ENCODE data around the gene RGS7. TPM values are rescaled to one million over a fixed set of nuclear protein-coding genes. Genes with fewer than 3 reads are reported as not detected.

The RGS7 gene
- total and polyA plus RNA-seq, 2 of the 4 experiments (the other 2 are of a cell fraction): 0.58 to 0.72 TPM

DNA sequence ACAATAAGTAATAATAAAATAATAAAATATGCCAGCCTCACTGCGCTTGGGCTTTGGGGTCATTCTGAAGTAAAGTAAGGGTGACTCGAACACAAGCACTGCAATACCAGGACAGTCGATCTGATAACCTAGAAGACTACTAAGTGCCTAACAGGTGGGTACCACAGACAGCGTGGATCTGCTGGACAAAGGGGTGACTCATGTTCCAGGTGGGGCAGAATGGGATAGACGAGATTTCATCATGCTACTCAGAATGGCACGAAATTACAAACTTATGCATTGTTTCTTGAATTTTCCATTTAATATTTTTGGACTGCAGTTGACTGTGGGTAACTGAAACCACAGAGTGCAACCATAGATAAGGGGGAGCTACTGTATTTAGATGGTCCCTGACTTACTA, 523.9 kb downstream of the RGS7 start:
- intact Hi-C loops (cut with micrococcal nuclease): loop anchor here (5.0 kb wide), 1 partner anchor 96 kb away; no protein-coding TSS in a partner anchor
- TF ChIP-seq CEBPB (IDR thresholded peaks at IDR 0.05; ENCODE audit: low read depth, low read length): no peak
- TF ChIP-seq FOS (IDR thresholded peaks at IDR 0.05; ENCODE audit: low read depth, low read length): no peak
- TF ChIP-seq CHD1 (IDR thresholded peaks at IDR 0.05; ENCODE audit: low read depth, low read length): no peak
- TF ChIP-seq RCOR1 (IDR thresholded peaks at IDR 0.05; ENCODE audit: insufficient replicate concordance, low read length): no peak
- TF ChIP-seq POLR2A (IDR thresholded peaks at IDR 0.05; ENCODE audit: low read depth, low read length): no peak
- TF ChIP-seq MAFK (IDR thresholded peaks at IDR 0.05; ENCODE audit: low read depth, low read length): no peak
- TF ChIP-seq RFX5 (IDR thresholded peaks at IDR 0.05; ENCODE audit: low read depth, low read length): no peak
- TF ChIP-seq BHLHE40 (IDR thresholded peaks at IDR 0.05; ENCODE audit: low read depth, low read length): no peak
- no peak overlapping the region for H2BK20ac ChIP-seq (ENCODE audit: low read depth, low read length)
- H3K56ac ChIP-seq (ENCODE audit: extremely low read depth, insufficient read depth, low read length): no peak overlapping the region
- no TSS peak for BruUV-seq (replicated peaks)
- no peak overlapping the region for H3K18ac ChIP-seq (ENCODE audit: low read depth, low read length)
- dilution Hi-C loops (cut with HindIII; ENCODE audit: low sequenced_read_pairs, unreplicated experiment): no loop called here
- H2BK5ac ChIP-seq (ENCODE audit: low read depth, low read length, poor library complexity, severe bottlenecking): no peak overlapping the region
- no peaks in the 10 kb centered on the region for H3K9me3 ChIP-seq (ENCODE audit: control insufficient read depth, insufficient read depth, low read length)
- H2BK15ac ChIP-seq (ENCODE audit: low read depth, low read length): no peak overlapping the region
- no peak overlapping the region for H3K9ac ChIP-seq (ENCODE audit: low read depth, low read length)
- H3K4me2 ChIP-seq (ENCODE audit: low read depth, low read length): no peak overlapping the region
- H4K20me1 ChIP-seq (ENCODE audit: insufficient read depth, low read length): no peaks in the 10 kb centered on the region
- no peak overlapping the region for H4K91ac ChIP-seq (ENCODE audit: insufficient read depth, low read depth, low read length)
- H3K36me3 ChIP-seq (ENCODE audit: control insufficient read depth, insufficient read depth, low read length): no peaks in the 10 kb centered on the region
- H2BK120ac ChIP-seq (ENCODE audit: low read depth, low read length): no peak overlapping the region
- H3K27me3 ChIP-seq (ENCODE audit: control insufficient read depth, insufficient read depth, low read length): no peaks in the 10 kb centered on the region
- no peaks in the 10 kb centered on the region for H3K9me1 ChIP-seq (ENCODE audit: insufficient read depth, low read length)
- H3K4me3 ChIP-seq (ENCODE audit: insufficient read depth, low read depth, low read length): no peak overlapping the region
- H4K5ac ChIP-seq (ENCODE audit: low read depth, low read length): no peak overlapping the region
- WGBS, 2 experiments (ENCODE audit: extremely low coverage in 2 of 2, insufficient read length in 1 of 2): 70% methylated on average over 3 of the region's 6 CpGs; no CpG with 5 or more reads in 1 of the 2 experiments
- CTCF ChIA-PET: no interaction called here
- H3K23ac ChIP-seq (ENCODE audit: low read depth, low read length): no peak overlapping the region
- DNase-seq (no peak), ATAC-seq (ENCODE audit: low read depth) (no peak)
- H3K14ac ChIP-seq (replicated peaks; ENCODE audit: low read depth, low read length): no peak overlapping the region
- no peaks in the 10 kb centered on the region for H3K79me1 ChIP-seq (ENCODE audit: low read depth in 1 of 2, low read length in 2 of 2)
- POLR2A ChIA-PET (ENCODE audit: unreplicated experiment): no interaction called here
- H3K4me1 ChIP-seq (ENCODE audit: control insufficient read depth, insufficient read depth, low read length): no peaks in the 10 kb centered on the region
- no peak overlapping the region for H2AK5ac ChIP-seq (ENCODE audit: low read depth, low read length)
- no peak overlapping the region for H2AK9ac ChIP-seq (replicated peaks; ENCODE audit: low read depth, low read length, poor library complexity)
- H3K4ac ChIP-seq (ENCODE audit: low read depth, low read length): no peak overlapping the region
- no peak overlapping the region for H2AFZ ChIP-seq (replicated peaks; ENCODE audit: low read length, poor library complexity)
- H4K8ac ChIP-seq (ENCODE audit: low read depth in 2 of 2, low read length in 2 of 2): no peak overlapping the region
- in situ Hi-C loops (cut with MboI; ENCODE audit: low sequenced_read_pairs): no loop called here
- H3K27ac ChIP-seq (ENCODE audit: insufficient read depth, low read length): no peak overlapping the region

All from IMR-90 (cell line).